Ecto neural progenitor cell (in vitro differentiated cells): ENCODE data around the gene TAGLN.

Experiments
- DNase-seq: peaks from one replicate; pipeline ENCODE4 v3.0.0-alpha.2; 2018; ENCODE audit warnings: low spot score

Gene TAGLN

GRCh38 chr11:117214404-117215110 is 15.4 kb downstream of the TAGLN start:
- no peak for DNase-seq

- no peak for DNase-seq
Observed at GRCh38 chr11:117217141-117218084, 18.2 kb downstream of the TAGLN start.

GRCh38 chr11:117218133-117218915 is 19.2 kb downstream of the TAGLN start:
- no peak for DNase-seq

- no peak for DNase-seq
Observed at GRCh38 chr11:117219001-117219400, 19.8 kb downstream of the TAGLN start.

- DNase-seq = no peak
Observed at GRCh38 chr11:117219455-117219854, 20.3 kb downstream of the TAGLN start.

GRCh38 chr11:117219995-117220394 is 20.8 kb downstream of the TAGLN start:
- DNase-seq = no peak

GRCh38 chr11:117220568-117220967 is 21.4 kb downstream of the TAGLN start:
- DNase-seq = no peak

- no peak for DNase-seq
Observed at GRCh38 chr11:117220999-117221774, 22.0 kb downstream of the TAGLN start.

GRCh38 chr11:117221775-117222517 is 22.8 kb downstream of the TAGLN start:
- no peak for DNase-seq

GRCh38 chr11:117222991-117223740 is 24.0 kb downstream of the TAGLN start:
- DNase-seq = no peak

- no peak for DNase-seq
Observed at GRCh38 chr11:117223741-117224689, 24.8 kb downstream of the TAGLN start.

- no peak for DNase-seq
Observed at GRCh38 chr11:117225553-117226170, 26.5 kb downstream of the TAGLN start.

- DNase-seq = no peak
Observed at GRCh38 chr11:117226388-117227385, 27.5 kb downstream of the TAGLN start.

- no peak for DNase-seq
Observed at GRCh38 chr11:117228091-117228490, 28.9 kb downstream of the TAGLN start.

- DNase-seq = no peak
Observed at GRCh38 chr11:117229411-117229810, 30.2 kb downstream of the TAGLN start.

- no peak for DNase-seq
Observed at GRCh38 chr11:117229931-117230285, 30.7 kb downstream of the TAGLN start.

- no peak for DNase-seq
Observed at GRCh38 chr11:117230286-117230961, 31.3 kb downstream of the TAGLN start.
